ENCODE data around the gene CCDC172. TPM values are rescaled to one million over a fixed set of nuclear protein-coding genes. Genes with fewer than 3 reads are reported as not detected.

Gene CCDC172
- total and polyA plus RNA-seq, 2 of the 13 experiments (the other 11 are each of a cell fraction or from before 2014, with no cell fraction given): not detected

GRCh38 chr10:116298586-116298985 is 25.7 kb upstream of the CCDC172 start:
- POLR2A ChIA-PET: no interaction called here
- H3K4me1 ChIP-seq (ENCODE audit: insufficient read depth, low read length): no peaks in the 10 kb centered on the region

More at GRCh38 chr10:116298586-116298985, 25.7 kb upstream of the CCDC172 start:
- H2AFZ ChIP-seq (ENCODE audit: low read length): no peak overlapping the region
- H3K27me3 ChIP-seq (ENCODE audit: control insufficient read depth in 1 of 2, insufficient read depth in 2 of 2, low read length in 2 of 2): no peaks in the 10 kb centered on the region; a peak in 1 of 5 replicates
- TF ChIP-seq, protein P1, sequence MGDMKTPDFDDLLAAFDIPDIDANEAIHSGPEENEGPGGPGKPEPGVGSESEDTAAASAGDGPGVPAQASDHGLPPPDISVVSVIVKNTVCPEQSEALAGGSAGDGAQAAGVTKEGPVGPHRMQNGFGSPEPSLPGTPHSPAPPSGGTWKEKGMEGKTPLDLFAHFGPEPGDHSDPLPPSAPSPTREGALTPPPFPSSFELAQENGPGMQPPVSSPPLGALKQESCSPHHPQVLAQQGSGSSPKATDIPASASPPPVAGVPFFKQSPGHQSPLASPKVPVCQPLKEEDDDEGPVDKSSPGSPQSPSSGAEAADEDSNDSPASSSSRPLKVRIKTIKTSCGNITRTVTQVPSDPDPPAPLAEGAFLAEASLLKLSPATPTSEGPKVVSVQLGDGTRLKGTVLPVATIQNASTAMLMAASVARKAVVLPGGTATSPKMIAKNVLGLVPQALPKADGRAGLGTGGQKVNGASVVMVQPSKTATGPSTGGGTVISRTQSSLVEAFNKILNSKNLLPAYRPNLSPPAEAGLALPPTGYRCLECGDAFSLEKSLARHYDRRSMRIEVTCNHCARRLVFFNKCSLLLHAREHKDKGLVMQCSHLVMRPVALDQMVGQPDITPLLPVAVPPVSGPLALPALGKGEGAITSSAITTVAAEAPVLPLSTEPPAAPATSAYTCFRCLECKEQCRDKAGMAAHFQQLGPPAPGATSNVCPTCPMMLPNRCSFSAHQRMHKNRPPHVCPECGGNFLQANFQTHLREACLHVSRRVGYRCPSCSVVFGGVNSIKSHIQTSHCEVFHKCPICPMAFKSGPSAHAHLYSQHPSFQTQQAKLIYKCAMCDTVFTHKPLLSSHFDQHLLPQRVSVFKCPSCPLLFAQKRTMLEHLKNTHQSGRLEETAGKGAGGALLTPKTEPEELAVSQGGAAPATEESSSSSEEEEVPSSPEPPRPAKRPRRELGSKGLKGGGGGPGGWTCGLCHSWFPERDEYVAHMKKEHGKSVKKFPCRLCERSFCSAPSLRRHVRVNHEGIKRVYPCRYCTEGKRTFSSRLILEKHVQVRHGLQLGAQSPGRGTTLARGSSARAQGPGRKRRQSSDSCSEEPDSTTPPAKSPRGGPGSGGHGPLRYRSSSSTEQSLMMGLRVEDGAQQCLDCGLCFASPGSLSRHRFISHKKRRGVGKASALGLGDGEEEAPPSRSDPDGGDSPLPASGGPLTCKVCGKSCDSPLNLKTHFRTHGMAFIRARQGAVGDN (CRISPR knock-in tag; IDR thresholded peaks at IDR 0.05): no peak
- TF ChIP-seq TFDP2 (CRISPR knock-in tag; IDR thresholded peaks at IDR 0.05): no peak
- TF ChIP-seq, protein P2, sequence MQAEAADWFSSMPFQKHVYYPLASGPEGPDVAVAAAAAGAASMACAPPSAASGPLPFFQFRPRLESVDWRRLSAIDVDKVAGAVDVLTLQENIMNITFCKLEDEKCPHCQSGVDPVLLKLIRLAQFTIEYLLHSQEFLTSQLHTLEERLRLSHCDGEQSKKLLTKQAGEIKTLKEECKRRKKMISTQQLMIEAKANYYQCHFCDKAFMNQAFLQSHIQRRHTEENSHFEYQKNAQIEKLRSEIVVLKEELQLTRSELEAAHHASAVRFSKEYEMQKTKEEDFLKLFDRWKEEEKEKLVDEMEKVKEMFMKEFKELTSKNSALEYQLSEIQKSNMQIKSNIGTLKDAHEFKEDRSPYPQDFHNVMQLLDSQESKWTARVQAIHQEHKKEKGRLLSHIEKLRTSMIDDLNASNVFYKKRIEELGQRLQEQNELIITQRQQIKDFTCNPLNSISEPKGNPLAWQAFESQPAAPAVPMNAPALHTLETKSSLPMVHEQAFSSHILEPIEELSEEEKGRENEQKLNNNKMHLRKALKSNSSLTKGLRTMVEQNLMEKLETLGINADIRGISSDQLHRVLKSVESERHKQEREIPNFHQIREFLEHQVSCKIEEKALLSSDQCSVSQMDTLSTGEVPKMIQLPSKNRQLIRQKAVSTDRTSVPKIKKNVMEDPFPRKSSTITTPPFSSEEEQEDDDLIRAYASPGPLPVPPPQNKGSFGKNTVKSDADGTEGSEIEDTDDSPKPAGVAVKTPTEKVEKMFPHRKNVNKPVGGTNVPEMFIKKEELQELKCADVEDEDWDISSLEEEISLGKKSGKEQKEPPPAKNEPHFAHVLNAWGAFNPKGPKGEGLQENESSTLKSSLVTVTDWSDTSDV (CRISPR knock-in tag; IDR thresholded peaks at IDR 0.05): no peak
- TF ChIP-seq ZNF670 (CRISPR knock-in tag; IDR thresholded peaks at IDR 0.05; ENCODE audit: borderline replicate concordance): no peak
- TF ChIP-seq IKZF4 (CRISPR knock-in tag; IDR thresholded peaks at IDR 0.05; ENCODE audit: borderline replicate concordance, low read depth, not compliant biosample characterization): no peak
- TF ChIP-seq KDM3A (CRISPR knock-in tag; IDR thresholded peaks at IDR 0.05; ENCODE audit: low read depth): no peak
- TF ChIP-seq TCF7L2 (IDR thresholded peaks at IDR 0.05; ENCODE audit: low read depth, low read length): no peak
- no peak for TF ChIP-seq BRD4 (CRISPR knock-in tag; IDR thresholded peaks at IDR 0.05)
- TF ChIP-seq KDM5A (IDR thresholded peaks at IDR 0.05; ENCODE audit: borderline replicate concordance, low read length): no peak
- TF ChIP-seq SIN3B (IDR thresholded peaks at IDR 0.05; ENCODE audit: low read length): no peak
- TF ChIP-seq ZNF501 (CRISPR knock-in tag; IDR thresholded peaks at IDR 0.05): no peak
- no peak for TF ChIP-seq NFATC3 (CRISPR knock-in tag; IDR thresholded peaks at IDR 0.05)
- no peak for TF ChIP-seq MATR3 (CRISPR knock-in tag; IDR thresholded peaks at IDR 0.05)
- TF ChIP-seq TBX3 (IDR thresholded peaks at IDR 0.05; ENCODE audit: borderline replicate concordance): no peak
- TF ChIP-seq ZNF160 (CRISPR knock-in tag; IDR thresholded peaks at IDR 0.05): no peak
- intact Hi-C loops (cut with micrococcal nuclease; ENCODE audit: unreplicated experiment) (no loop called here), in situ Hi-C loops (cut with HindIII; ENCODE audit: extremely low pct_ligation_motif_present, low pct_unique_long_range_greater_than_20kb) (no loop called here)
- DNase-seq (ENCODE audit: low spot score) (no peak), ATAC-seq (no peak), FAIRE-seq (no peak)
- no peaks in the 10 kb centered on the region for H4K20me1 ChIP-seq (ENCODE audit: insufficient read depth, low read length)
- H3K9ac ChIP-seq (ENCODE audit: insufficient read depth, low read depth, low read length): no peak overlapping the region
- 3% methylated on average over 3 of the region's 3 CpGs for WGBS (ENCODE audit: low lambda C conversion rate)
- no peaks in the 10 kb centered on the region for H3K79me2 ChIP-seq (ENCODE audit: insufficient read depth, low read length)
- no peak overlapping the region for H3K4me3 ChIP-seq (replicated peaks in 1 of 3; ENCODE audit: insufficient read depth in 1 of 3, low read depth in 2 of 3, low read length in 3 of 3)
- H3K27ac ChIP-seq (ENCODE audit: extremely low read length, insufficient read depth, low read length): no peak overlapping the region
- H3K36me3 ChIP-seq (replicated peaks in 1 of 2; ENCODE audit: control insufficient read depth in 1 of 2, insufficient read depth in 2 of 2, low read length in 2 of 2): no peaks in the 10 kb centered on the region
- BruUV-seq (replicated peaks): no TSS peak
- H3K9me3 ChIP-seq (ENCODE audit: low read length): no peaks in the 10 kb centered on the region
- CTCF ChIA-PET (ENCODE audit: low intra/inter-chr PET ratio, low total read pairs): no interaction called here
- H3K4me2 ChIP-seq (ENCODE audit: low read depth, low read length): no peak overlapping the region
